ENCODE data around the gene STIM1.
"Not testable (repeated sequence)": the region's sequence is repeated elsewhere in the genome, so short reads cannot be mapped to it uniquely, and the experiment has no call there.

STIM1 gene

DNA sequence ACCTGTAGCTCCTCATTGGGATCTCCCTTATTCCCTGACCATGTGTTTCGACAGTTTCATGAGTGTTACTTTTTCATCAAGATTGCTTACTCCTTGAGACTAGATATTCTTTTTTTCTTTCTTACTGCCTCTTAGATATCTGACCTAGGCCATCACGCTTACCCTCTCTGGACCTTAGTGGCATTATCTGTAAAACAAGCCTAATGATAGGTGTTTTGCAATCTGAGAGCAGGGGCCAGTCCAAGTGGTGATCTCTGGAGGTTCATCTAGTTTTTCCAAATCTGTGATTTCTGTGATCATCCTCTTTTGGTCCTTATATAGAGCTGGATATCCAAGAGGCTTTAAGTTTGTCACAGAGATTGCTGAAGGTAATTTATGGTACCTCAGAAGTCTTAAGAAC, 34.5 kb downstream of the STIM1 start:
- DNase-seq, result no peak

DNA sequence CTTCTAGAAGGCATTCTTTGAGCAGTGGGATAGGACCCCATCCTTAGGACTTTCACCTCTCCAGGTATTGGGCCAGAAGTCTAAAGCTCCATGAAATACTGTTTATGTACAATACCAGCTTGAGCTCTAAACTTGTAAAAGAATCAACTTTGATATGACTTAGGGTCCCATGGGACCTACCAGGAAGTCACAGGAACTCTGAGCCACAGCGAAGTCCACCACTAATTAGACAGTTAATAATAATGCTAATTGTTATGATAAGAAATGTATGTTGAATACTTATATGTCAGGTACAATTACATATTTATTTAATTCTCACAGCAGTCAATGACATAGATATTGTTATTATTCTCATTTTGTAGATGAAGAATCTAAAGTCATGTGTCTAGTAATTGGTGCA, 35.3 kb downstream of the STIM1 start:
- no peak for DNase-seq

- DNase-seq, result no peak
Observed at GRCh38 chr11:3891751-3892150, 36.3 kb downstream of the STIM1 start.

DNA sequence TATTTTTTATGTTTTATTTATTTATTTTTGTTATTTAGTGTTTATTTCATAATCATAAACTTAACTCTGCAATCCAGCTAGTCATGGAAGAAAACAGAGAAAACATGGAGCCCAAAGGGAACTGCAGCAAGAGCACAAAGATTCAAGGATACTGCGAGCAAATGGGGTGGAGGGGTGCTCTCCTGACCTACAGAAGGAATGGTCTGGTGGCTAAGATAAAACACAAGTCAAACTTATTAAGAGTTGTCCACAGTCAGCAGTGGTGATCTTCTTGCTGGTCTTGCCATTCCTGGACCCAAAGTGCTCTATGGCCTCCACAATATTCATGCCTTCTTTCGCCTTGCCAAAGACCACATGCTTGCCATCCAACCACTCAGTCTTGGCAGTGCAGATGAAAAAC, 36.7 kb downstream of the STIM1 start:
- no peak for DNase-seq

DNA sequence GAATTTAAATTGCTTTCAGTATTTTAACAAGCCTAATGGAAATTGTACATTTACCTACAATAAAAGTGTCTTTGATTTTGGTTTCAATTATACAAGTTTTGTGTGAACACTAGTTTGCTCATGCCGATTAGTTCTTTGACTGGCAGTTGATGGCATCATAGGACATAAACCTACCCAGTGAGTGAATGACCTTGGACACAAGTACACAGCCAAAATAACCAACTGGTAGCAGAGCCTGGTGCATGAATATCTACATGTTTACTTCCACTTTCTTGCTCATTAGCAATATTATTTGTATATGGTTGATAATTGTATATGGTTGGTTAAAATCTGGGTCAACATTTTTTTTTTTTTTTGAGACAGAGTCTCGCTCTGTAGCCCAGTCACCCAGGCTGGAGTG, 37.8 kb downstream of the STIM1 start:
- no peak for DNase-seq

DNA sequence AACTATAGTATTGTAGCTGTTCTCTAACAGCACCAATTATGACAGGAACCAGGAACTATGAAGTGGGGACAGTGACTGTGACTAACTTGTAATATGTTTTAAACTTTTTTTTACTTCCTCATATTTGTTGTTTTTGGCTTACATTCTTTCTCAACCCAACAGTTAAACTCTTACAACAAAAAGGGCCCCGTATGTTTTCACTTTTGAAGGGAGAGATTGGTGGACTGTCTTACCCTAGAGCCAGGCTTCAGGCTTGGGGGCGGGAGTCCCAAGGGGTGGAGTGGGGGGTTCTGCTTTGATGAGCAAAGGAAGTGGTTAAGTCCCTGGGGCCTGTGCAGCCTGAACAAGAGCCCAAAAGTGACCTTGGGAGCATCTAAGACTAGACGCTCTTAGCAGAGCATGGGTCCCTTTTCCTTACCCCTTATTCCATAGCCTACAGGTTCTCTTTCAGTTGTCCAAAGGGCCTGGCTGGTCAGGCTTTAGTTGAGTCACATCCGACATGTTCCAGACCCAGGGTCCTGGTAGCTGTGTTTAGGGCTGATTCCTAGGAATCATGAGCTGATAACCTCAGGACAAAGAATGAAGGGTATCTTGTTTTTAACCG, 38.8 kb downstream of the STIM1 start:
- peak; percentile 65 to 78 for DNase-seq

DNA sequence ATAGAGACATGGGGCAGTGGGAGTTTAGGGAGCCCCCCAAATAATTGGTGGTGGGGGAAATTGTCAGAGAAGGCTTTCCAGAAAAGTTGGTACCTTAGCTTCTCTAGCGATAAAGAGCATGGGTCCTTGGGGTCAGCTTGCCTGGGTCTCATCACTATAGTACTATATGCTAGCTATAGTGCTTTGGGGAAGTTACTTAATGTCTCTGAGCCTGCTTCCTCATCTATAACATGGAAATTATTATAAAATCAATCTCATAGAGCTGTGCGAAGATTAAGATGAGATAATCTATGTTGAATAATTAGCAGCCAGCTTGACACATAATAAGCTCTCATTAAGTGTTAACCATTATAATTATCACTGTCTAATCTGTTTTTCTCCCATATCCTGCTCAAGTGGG, 41.2 kb downstream of the STIM1 start:
- DNase-seq, result peak; percentile 22 to 31

GRCh38 chr11:3900230-3900629, 44.8 kb downstream of the STIM1 start:
- not testable (repeated sequence) for DNase-seq

- no peak for DNase-seq
Observed at GRCh38 chr11:3901249-3902025, 46.0 kb downstream of the STIM1 start.

GRCh38 chr11:3902441-3902840, 47.0 kb downstream of the STIM1 start:
- no peak for DNase-seq

GRCh38 chr11:3903207-3903896, 47.9 kb downstream of the STIM1 start:
- DNase-seq, result peak in 1 of 2 donors; percentile 33

GRCh38 chr11:3904228-3904627, 48.8 kb downstream of the STIM1 start:
- DNase-seq, result no peak

- DNase-seq, result peak; percentile 82 to 83
Observed at GRCh38 chr11:3905080-3905953, 49.9 kb downstream of the STIM1 start.

- no peak for DNase-seq
Observed at GRCh38 chr11:3906166-3906565, 50.7 kb downstream of the STIM1 start.

GRCh38 chr11:3907590-3907989, 52.1 kb downstream of the STIM1 start:
- DNase-seq, result no peak

DNA sequence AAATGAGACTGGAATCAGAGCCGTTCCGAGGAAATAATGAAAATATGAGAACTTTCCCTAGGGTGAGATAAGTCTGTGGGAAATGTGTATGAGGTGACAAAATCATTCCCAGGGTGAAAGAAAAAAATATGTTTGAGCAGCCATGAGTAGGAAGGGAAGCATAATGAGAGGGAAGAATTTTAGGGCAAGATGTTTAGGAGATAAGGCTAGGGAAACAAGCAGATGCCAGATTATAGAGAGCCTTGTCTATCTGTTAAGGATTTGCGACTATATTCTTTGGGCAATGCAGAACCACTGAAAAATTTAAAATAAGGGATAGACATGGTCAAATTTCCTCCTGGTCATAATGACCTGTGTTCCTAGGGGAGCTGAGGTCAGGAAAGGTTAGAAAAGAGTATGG, 54.4 kb downstream of the STIM1 start:
- no peak for DNase-seq

GRCh38 chr11:3911908-3912505, 56.5 kb downstream of the STIM1 start:
- DNase-seq, result no peak

GRCh38 chr11:3913921-3914320, 58.5 kb downstream of the STIM1 start:
- DNase-seq, result peak in 1 of 2 donors; percentile 21

DNA sequence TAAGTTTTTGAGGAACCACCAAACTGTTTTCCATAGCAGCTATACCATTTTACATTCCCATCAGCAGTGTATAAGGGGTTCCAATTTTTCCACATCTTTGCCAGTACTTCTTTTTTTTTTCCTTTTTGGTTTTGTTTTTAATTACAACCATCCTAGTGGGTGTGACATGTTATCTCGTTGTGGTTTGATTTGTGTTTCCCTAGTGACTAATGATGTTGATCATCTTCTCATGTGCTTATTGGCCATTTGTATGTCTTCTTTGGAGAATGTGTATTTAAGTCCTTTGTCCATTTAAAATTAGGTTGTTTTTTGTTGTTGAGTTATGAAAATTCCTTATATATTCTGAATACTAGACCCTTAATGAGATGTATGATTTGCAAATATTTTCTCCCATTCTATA, 59.3 kb downstream of the STIM1 start:
- peak; percentile 40 to 55 for DNase-seq

GRCh38 chr11:3916962-3917361, 61.5 kb downstream of the STIM1 start:
- DNase-seq, result no peak

GRCh38 chr11:3920148-3920852, 64.8 kb downstream of the STIM1 start:
- DNase-seq, result peak; percentile 64 to 83

- no peak for DNase-seq
Observed at GRCh38 chr11:3922056-3922455, 66.6 kb downstream of the STIM1 start.

Measured in inflammatory macrophage treated with lipopolysaccharide for 1 hour (primary cell).